Neural cell (in vitro differentiated cells): ENCODE results near the gene EMC7. TPM values are rescaled to one million over a fixed set of nuclear protein-coding genes. Genes with fewer than 3 reads are reported as not detected.

Source experiments
- H2AFZ ChIP-seq: fragments of 200-600, 300-800 bp; sonication (generic), shearing (Covaris generic); 2 replicates; pipeline ENCODE4 v1.6.0; 2014; ENCODE audit warnings: low read depth, mild to moderate bottlenecking, antibody characterized with exemption, low read length, moderate library complexity
- H3F3A ChIP-seq: fragments of 200-600 bp; shearing (Covaris generic); 2 replicates; pipeline ENCODE4 v1.6.1; 2016; ENCODE audit warnings: mild to moderate bottlenecking, moderate library complexity, mixed read lengths, antibody characterized with exemption, low read length; ENCODE audit not compliant: insufficient read depth, poor library complexity, severe bottlenecking
- H3K27ac ChIP-seq: fragments of 200-600, 300-800 bp; sonication (generic), shearing (Covaris generic); 2 replicates; pipeline ENCODE4 v1.5.1; 2014; ENCODE audit warnings: mild to moderate bottlenecking, low read length, moderate library complexity
- H3K27me3 ChIP-seq: fragments of 300-800, 200-600 bp; sonication (generic), shearing (Covaris generic); 2 replicates; pipeline ENCODE4 v1.6.0; 2014; ENCODE audit warnings: mild to moderate bottlenecking, low read depth, low read length, moderate library complexity; ENCODE audit not compliant: insufficient read depth
- H3K36me3 ChIP-seq: fragments of 300-800, 200-600 bp; sonication (generic), shearing (Covaris generic); 2 replicates; pipeline ENCODE4 v1.5.1; 2014; ENCODE audit warnings: mild to moderate bottlenecking, antibody characterized with exemption, low read length, moderate library complexity; ENCODE audit not compliant: insufficient read depth
- H3K4me2 ChIP-seq: fragments of 300-800, 200-600 bp; sonication (generic), shearing (Covaris generic); 2 replicates; pipeline ENCODE4 v1.6.0; 2014; ENCODE audit warnings: mild to moderate bottlenecking, low read length
- H3K4me3 ChIP-seq: fragments of 300-800, 200-600 bp; sonication (generic), shearing (Covaris generic); 2 replicates; pipeline ENCODE4 v1.5.1; 2014; ENCODE audit warnings: mild to moderate bottlenecking, low read length, moderate library complexity
- H3K79me2 ChIP-seq: fragments of 200-600 bp; shearing (Covaris generic); replicated peaks from 2 replicates; pipeline ENCODE4 v1.6.0; 2014; ENCODE audit warnings: mild to moderate bottlenecking, low read length, moderate library complexity; ENCODE audit not compliant: insufficient read depth
- H3K9ac ChIP-seq: fragments of 300-800, 200-600 bp; sonication (generic), shearing (Covaris generic); 2 replicates; pipeline ENCODE4 v1.6.1; 2016; ENCODE audit warnings: mild to moderate bottlenecking, low read length, mixed read lengths
- H3K9me2 ChIP-seq: fragments of 200-600 bp; shearing (Covaris generic); 2 replicates; pipeline ENCODE4 v1.6.1; 2016; ENCODE audit warnings: mild to moderate bottlenecking, low read length, mixed read lengths; ENCODE audit not compliant: insufficient read depth
- H3K9me3 ChIP-seq: fragments of 200-600, 300-800 bp; sonication (generic), shearing (Covaris generic); 2 replicates; pipeline ENCODE4 v1.6.1; 2016; ENCODE audit warnings: mild to moderate bottlenecking, mixed run types, low read length, moderate library complexity, mixed read lengths
- H4K20me1 ChIP-seq: fragments of 200-600 bp; shearing (Covaris generic); 2 replicates; pipeline ENCODE4 v1.6.1; 2016; ENCODE audit warnings: mild to moderate bottlenecking, mixed run types; ENCODE audit not compliant: insufficient read depth
- EP300 ChIP-seq: fragments of 450-650 bp; conservative IDR thresholded peaks from 2 replicates; pipeline ENCODE4 v1.6.1; 2014; ENCODE audit warnings: antibody characterized with exemption, mild to moderate bottlenecking, moderate library complexity; ENCODE audit not compliant: poor library complexity, severe bottlenecking
- EZH2 ChIP-seq: fragments of 200-600, 300-800 bp; shearing (Covaris generic), sonication (generic); IDR thresholded peaks from 2 replicates; pipeline ENCODE4 v1.6.1; 2014; ENCODE audit warnings: antibody characterized with exemption, low read length, borderline replicate concordance, mild to moderate bottlenecking; ENCODE audit not compliant: insufficient read depth, poor library complexity, severe bottlenecking
- MXI1 ChIP-seq: fragments of 450-650 bp; conservative IDR thresholded peaks from 2 replicates; pipeline ENCODE4 v1.6.1; 2014; ENCODE audit warnings: antibody characterized with exemption, mild to moderate bottlenecking; ENCODE audit not compliant: poor library complexity, severe bottlenecking
- POLR2AphosphoS5 ChIP-seq: IDR thresholded peaks from 2 replicates; pipeline ENCODE4 v1.6.1; 2012
- RAD21 ChIP-seq: fragments of 450-650 bp; conservative IDR thresholded peaks from 2 replicates; pipeline ENCODE4 v1.6.1; 2014; ENCODE audit warnings: antibody characterized with exemption, mild to moderate bottlenecking, moderate library complexity
- SMC3 ChIP-seq: fragments of 450-650 bp; conservative IDR thresholded peaks from 2 replicates; pipeline ENCODE4 v1.6.1; 2014; ENCODE audit warnings: antibody characterized with exemption, mild to moderate bottlenecking, moderate library complexity; ENCODE audit not compliant: poor library complexity
- TAF1 ChIP-seq: IDR thresholded peaks from 2 replicates; pipeline ENCODE4 v1.6.1; 2012; ENCODE audit warnings: low read depth
- polyA plus RNA-seq: library from polyadenylated mRNA; depleted of rRNA; stranded (reverse); fragments of >200 nt; gene quantifications from 2 replicates; pipeline ENCODE4 v1.2.3, GENCODE V29; 2014
- TF ChIP-seq, protein P1 (sequence below): IDR thresholded peaks from 2 replicates; pipeline ENCODE4 v1.6.1; 2012; ENCODE audit warnings: borderline replicate concordance
- TF ChIP-seq, protein P2 (sequence below): fragments of 450-650 bp; IDR thresholded peaks from 2 replicates; pipeline ENCODE4 v1.5.1; 2014; ENCODE audit warnings: antibody characterized with exemption, mild to moderate bottlenecking, moderate library complexity; ENCODE audit not compliant: poor library complexity, severe bottlenecking

EMC7 gene
- polyA plus RNA-seq, 1 donor from 2014 or later, result 65.7 TPM

DNA sequence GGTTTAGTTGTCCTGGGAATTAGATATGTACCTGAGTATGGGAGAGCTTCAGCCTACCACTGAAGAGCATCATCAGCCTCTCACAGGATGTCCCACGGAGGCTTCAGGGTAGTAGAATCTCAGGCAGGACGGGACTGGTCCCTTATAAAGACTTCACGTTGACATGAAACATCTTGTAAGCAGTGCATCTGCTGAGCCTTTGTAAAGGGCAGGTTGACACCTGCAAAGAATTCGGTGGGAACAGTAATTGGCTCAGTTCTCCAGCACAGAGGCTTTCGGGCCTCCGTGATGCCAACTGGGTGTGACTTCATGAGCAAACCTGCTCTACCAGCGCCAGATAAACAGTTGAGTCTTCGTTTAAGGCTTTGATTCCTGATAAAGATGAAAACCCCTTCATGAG lies 35.7 kb downstream of the EMC7 start:
- no peaks in the 10 kb centered on the region for H3K9me3 ChIP-seq
- no peak overlapping the region for H3K4me2 ChIP-seq
- no peaks in the 10 kb centered on the region for H3K9me2 ChIP-seq
- H4K20me1 ChIP-seq, result no peaks in the 10 kb centered on the region
- no peaks in the 10 kb centered on the region for H3K36me3 ChIP-seq
- H3K27me3 ChIP-seq, result no peaks in the 10 kb centered on the region
- H3K79me2 ChIP-seq, result no peaks in the 10 kb centered on the region
- TF ChIP-seq MXI1 (no peak), POLR2AphosphoS5 (no peak), EZH2 (no peak)
- TF ChIP-seq, protein P1, sequence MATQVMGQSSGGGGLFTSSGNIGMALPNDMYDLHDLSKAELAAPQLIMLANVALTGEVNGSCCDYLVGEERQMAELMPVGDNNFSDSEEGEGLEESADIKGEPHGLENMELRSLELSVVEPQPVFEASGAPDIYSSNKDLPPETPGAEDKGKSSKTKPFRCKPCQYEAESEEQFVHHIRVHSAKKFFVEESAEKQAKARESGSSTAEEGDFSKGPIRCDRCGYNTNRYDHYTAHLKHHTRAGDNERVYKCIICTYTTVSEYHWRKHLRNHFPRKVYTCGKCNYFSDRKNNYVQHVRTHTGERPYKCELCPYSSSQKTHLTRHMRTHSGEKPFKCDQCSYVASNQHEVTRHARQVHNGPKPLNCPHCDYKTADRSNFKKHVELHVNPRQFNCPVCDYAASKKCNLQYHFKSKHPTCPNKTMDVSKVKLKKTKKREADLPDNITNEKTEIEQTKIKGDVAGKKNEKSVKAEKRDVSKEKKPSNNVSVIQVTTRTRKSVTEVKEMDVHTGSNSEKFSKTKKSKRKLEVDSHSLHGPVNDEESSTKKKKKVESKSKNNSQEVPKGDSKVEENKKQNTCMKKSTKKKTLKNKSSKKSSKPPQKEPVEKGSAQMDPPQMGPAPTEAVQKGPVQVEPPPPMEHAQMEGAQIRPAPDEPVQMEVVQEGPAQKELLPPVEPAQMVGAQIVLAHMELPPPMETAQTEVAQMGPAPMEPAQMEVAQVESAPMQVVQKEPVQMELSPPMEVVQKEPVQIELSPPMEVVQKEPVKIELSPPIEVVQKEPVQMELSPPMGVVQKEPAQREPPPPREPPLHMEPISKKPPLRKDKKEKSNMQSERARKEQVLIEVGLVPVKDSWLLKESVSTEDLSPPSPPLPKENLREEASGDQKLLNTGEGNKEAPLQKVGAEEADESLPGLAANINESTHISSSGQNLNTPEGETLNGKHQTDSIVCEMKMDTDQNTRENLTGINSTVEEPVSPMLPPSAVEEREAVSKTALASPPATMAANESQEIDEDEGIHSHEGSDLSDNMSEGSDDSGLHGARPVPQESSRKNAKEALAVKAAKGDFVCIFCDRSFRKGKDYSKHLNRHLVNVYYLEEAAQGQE, result no peak
- no peak overlapping the region for H2AFZ ChIP-seq
- no peak overlapping the region for H3K9ac ChIP-seq
- no peak overlapping the region for H3K27ac ChIP-seq
- H3F3A ChIP-seq, result no peaks in the 10 kb centered on the region
- no peak overlapping the region for H3K4me3 ChIP-seq

DNA sequence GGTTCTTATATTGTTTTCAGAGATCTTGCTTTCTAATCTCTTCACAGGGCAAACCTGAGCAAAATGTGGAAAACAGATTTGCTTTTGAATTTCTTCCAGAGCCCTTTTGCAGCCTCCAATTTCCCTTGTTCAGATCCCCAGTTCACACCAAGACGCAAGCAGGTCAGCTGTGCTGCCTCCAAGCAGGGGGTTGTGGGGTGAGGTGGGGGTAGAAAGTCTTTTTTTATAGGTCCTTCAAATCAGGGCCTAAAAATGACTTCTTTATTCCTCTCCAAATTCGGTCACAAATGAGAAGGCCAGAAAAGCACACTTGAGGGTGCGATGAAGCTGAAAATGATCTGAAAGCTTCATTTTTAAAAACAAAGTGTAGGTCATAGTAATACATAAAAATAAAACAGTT lies 36.4 kb downstream of the EMC7 start:
- TF ChIP-seq, protein P2, sequence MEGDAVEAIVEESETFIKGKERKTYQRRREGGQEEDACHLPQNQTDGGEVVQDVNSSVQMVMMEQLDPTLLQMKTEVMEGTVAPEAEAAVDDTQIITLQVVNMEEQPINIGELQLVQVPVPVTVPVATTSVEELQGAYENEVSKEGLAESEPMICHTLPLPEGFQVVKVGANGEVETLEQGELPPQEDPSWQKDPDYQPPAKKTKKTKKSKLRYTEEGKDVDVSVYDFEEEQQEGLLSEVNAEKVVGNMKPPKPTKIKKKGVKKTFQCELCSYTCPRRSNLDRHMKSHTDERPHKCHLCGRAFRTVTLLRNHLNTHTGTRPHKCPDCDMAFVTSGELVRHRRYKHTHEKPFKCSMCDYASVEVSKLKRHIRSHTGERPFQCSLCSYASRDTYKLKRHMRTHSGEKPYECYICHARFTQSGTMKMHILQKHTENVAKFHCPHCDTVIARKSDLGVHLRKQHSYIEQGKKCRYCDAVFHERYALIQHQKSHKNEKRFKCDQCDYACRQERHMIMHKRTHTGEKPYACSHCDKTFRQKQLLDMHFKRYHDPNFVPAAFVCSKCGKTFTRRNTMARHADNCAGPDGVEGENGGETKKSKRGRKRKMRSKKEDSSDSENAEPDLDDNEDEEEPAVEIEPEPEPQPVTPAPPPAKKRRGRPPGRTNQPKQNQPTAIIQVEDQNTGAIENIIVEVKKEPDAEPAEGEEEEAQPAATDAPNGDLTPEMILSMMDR, result no peak
- no peak for TF ChIP-seq SMC3
- TF ChIP-seq EP300, result no peak
- TF ChIP-seq, protein P1, result no peak
- TF ChIP-seq EZH2, result no peak
- no peak for TF ChIP-seq RAD21
- no peak for TF ChIP-seq POLR2AphosphoS5
- TF ChIP-seq MXI1, result no peak
- TF ChIP-seq TAF1, result no peak
- Histone ChIP-seq H3K9me2 (no peaks in the 10 kb centered on the region), H3K4me2 (no peak overlapping the region), H4K20me1 (no peaks in the 10 kb centered on the region), H3K27ac (no peak overlapping the region), H3K9me3 (no peaks in the 10 kb centered on the region), H3K27me3 (no peaks in the 10 kb centered on the region), H3K36me3 (no peaks in the 10 kb centered on the region), H2AFZ (no peak overlapping the region), H3K4me3 (no peak overlapping the region), H3F3A (no peaks in the 10 kb centered on the region), H3K79me2 (no peaks in the 10 kb centered on the region), H3K9ac (no peak overlapping the region)
